ENCODE results near the gene CCL26.

CCL26 gene, protein sequence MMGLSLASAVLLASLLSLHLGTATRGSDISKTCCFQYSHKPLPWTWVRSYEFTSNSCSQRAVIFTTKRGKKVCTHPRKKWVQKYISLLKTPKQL

DNA sequence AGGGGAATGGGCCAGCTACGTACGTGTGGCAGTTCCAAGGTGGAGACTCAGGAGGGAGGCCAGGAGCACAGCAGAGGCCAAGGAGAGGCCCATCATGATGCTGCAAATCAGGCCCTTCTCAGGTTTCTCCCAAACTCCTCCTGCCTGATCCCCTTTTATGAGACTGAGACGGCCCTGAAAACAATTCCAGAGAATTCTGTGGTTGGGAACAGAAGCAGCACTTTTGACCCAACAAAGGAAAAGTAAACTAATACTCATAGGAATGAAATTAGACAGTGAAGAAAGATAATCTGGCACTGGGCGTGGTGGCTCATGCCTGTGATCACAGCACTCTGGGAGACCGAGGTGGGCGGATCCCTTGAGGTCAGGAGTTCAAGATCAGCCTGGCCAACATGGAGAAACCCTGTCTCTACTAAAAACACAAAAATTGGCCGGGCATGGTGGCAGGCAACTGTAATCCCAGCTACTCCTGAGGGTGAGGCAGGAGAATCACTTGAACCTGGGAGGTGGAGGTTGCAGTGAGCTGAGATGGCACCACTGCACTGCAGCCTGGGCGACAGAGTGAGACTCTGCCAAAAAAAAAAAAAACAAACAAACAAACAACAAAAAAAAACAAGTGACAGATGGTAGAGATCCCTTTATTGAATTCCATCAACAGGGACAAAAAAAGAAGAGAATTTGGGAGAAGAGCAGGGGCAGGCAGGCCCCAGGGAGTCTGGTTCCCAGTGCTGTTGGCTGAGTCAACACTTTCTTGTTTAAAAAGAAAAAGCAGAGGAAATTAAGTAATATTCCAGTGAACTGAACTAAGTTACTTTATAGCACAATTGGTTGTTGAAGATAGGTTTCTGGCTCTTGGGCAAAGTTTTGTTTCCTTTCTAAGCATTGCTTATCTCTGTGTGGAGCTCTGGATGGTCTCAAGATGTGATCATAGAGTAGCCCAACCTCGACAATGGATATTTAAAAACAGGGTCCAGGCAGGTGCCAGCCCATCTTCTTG is at the start of gene CCL26:
Gene CCL26 (minus strand): TSS at position 131 of the 997 bp plus-strand sequence. CDS start 35 bp downstream, at position 96.
- no peak for DNase-seq (ENCODE audit: low read depth)

DNA sequence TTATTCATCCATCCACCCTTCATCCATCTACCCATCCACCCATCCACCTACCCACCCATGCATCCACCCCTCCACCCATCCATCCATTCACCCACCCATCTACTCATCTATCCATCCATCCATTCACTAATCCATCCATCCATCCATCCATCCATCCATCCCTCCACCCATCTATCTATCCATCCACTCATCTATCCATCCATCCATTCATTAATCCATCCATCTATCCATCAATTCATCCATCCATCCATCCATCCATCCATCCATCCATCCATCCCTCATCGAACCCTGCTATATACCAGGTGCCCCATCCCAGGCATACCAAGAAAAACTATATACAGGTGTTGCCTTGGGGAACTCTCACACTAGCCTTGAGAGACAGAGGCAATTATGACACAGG is 48.7 kb upstream of the CCL26 start:
- DNase-seq (ENCODE audit: low read depth), result no peak

DNA sequence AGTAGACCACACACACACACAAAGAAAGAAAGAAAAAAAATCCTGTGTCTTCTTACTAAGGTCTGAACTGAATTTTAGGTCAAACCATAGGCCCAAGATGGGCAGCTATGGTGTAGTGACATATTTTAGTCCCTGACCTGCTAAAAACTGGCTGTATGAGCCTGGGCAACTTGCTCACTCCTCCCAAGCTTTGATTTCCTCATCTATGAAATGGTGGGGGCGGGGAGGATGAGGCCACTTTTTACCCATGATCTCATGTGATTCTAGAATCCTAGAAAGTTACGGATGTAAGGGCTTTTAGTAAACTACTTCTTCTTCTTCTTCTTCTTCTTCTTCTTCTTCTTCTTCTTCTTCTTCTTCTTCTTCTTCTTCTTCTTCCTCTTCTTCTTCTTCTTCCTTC is 47.7 kb upstream of the CCL26 start:
- DNase-seq (ENCODE audit: low read depth), result no peak

DNA sequence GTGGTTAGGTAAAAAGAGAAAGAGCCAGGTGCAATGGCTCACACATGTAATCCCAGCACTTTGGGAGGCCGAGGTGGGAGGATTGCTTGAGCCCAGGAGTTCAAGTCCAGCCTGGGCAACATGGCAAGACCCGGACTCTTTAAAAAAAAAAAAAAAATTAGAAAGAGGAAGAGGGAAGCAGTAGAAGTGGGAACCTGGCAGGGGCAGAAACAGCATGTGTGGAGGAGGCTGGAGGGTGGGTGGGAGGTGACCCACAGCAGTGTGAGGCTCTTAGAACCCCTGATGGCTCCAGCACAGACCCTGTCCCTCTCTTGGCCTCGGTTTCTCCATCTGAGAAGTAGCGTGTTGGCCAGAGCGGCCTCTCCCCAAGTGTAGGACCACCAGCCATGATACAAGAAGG is 46.5 kb upstream of the CCL26 start:
- DNase-seq (ENCODE audit: low read depth), result no peak

DNA sequence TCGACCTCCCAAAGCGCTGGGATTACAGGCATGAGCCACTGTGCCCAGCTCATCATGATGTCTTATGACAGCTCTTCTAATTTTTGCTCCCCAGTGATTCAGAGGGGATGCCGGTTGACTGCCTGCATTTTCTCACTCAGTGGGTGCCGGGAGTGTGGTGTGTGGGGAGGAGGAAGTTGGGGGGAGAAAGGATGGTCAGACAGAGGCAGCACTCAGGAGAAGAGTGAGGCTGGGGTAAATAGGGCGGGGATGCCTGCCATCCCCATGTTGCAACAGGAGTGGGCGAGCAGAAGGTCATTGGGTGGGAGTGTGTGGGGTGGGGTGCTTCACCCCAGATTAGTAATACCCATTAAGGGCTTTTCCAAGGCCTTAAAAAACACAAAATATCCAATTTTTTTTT is 45.1 kb upstream of the CCL26 start:
- DNase-seq (ENCODE audit: low read depth), result no peak

DNA sequence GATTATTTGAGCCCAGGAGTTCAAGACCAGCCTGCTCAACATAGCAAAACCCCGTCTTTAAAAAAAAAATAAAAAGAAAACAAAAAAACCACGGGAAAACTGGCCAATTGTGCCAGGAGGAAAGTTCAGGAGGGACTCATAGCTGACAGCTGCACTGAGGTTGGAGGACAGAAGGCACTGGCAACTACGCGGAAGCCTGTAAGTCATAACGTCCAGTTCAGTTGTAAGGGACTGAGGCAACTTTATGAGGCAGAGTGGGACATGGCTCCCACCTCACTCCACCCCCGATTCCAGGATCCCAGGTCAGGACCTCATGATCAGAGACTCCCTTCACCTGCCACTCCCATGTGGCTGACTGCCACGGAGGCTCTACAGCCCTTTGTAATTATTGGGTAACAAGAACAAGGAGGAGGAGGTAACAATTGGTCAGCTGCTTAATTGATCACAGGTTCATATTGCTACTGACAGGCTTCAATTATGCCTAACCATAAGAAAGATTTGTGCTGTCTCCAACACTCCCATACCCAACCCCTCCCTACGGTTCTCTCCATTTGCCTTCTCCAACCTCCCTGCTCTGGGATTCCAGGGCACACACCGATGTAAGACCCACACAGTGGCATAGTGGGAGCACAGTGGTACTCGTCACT is 43.5 kb upstream of the CCL26 start:
- no peak for DNase-seq (ENCODE audit: low read depth)

DNA sequence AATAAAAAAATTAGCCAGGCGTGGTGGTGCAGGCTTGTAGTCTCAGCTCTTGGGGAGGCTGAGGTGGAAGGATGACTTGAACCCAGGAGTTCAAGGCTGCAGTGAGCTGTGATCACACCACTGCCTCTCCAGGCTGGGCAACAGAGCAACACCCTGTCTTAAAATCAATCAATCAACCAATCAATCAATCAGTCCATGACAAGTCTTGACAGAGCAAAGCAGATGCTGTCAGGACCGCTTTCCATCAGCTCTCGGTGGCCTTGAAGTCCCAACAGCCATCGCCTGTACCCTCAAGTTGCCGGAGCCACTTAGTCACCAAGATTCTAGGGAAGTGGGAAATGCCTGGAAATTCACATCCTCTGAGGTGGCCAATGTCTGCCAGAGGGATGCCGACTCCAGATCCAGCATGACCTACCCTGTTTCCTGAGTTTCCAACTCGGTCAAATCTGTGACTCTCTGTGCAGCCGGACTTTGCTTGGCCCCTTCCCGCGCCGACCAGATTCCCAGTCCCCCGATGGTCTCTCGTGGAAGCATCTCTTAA is 42.5 kb upstream of the CCL26 start:
- no peak for DNase-seq (ENCODE audit: low read depth)

DNA sequence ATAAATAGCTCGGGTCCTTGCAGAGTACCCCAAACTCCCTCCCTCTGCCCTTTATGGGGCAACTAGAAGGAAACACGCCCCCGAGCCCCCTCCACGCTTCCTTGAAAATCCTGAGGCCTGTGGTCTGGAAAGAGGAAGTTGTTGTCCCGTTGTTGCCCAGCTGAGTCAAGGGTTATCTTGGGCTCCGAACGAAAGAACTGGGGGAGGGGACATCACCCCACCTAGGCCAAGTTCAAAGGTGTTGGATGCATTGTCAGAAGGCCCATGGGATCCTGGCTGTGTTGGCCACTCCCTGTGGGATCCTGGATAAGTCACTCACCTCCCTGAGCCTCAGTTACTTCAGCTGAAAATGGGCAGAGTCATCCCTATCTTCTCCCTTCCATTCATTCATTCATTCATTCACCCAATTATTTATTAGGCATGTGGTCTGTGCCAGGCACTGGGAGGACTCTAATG is 41.8 kb upstream of the CCL26 start, which contains the start of gene CCL24:
Gene CCL24 (minus strand): TSS at position 26 of the 456 bp plus-strand sequence. CDS start 91 bp downstream, outside the sequence.
- no peak for DNase-seq (ENCODE audit: low read depth)

DNA sequence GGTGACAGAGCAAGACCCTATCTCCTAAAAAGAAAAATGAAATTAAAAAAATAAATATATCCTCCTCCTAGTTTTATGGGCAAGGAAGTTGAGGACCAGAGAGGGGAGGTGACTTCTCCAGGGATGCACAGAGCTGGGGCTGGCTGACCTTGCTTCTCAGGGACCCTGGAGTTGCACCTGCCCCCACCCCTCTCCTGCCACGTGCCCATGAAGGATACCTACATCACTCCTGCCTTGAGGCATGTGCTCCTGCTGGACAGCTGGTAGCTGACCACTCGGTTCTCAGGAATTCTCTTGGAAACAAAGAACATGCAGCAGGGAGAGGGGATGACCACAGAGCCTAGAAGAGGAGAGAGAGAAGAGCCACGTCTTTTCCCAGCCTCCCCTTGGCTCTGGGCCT is 41.1 kb upstream of the CCL26 start:
- DNase-seq (ENCODE audit: low read depth), result no peak

DNA sequence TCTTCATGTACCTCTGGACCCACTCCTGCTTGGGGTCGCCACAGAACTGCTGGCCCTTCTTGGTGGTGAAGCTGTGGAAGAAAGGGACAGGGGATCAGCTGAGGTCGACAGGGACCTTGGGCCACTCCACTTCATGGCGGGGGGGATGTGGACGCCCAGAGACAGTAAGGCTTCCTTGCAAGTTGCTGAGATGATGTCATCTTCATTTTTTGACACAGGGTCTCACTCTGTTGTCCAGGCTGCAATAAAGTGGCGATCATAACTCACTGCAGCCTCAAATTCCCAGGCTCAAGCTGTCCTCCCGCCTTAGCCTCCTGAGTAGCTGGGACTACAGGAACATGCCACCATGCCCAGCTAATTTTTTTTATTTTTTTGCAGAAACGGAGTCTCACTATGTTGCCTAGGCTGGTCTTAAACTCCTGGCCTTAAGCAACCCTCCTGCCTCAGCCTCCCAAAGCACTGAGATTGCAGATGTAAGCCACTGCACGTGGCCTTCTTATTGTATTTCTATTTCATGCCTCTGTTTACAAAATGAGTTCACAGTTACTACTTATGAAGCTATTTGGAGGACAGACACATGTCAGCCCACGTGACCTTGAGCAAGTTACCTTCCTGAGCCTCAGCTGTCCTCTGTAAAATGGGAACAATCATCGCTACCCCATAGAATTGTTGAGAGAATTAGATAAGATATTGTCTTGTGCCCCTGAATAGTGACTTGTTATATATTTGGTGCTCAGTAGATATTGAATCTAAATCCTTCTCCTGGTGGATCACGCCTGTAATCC is 40.1 kb upstream of the CCL26 start:
- no peak for DNase-seq (ENCODE audit: low read depth)

DNA sequence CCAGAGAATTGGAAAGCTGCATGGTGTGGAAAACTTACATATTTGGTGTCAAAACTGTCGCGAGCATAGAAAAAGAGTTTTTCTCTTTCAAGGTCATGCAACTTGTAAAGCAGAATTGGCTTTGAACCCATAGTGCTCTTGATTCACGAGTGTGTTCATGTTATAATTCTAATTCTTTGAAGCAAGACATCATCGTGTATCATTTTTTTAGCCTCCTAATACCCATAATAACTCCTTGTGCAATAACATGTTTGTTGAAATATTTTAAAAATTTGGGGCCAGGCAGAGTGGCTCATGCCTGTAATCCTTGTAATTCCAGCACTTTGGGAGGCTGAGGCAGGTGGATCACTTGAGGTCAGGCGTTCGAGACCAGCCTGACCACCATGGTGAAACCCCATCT is 37.4 kb upstream of the CCL26 start:
- no peak for DNase-seq (ENCODE audit: low read depth)

DNA sequence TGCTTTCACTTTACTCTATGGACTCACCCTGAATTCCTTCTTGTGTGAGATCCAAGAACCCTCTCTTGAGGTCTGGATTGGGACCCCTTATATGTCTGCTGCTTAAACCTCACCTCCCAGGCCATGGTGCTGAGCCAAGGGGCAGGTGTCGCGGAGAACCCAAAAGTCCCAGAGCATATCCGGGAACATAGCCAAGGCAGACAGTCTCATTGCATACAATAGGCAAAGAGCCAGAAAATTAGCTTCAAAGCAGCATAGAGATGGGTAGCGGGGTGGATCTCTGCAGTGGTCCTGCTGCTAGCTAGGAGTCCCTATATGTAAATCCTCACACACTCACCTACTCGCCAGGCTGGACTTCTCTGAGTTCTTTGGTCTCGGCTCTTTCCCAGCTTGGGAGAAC is 36.1 kb upstream of the CCL26 start:
- no peak for DNase-seq (ENCODE audit: low read depth)

DNA sequence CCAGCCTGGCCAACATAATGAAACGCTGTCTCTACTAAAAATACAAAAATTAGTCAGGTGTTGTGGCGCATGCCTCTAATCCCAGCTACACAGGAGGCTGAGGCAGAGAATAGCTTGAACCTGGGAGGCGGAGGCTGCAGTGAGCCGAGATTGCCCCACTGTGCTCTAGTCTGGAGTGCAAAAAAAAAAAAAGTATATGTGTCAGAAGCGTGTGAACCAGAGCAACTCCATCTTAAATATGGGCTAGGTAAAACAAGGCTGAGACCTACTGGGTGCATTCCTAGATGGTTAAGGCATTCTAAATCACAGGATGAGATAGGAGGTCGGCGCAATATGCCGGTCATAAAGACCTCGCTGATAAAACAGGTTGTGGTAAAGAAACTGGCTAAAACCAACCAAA is 35.4 kb upstream of the CCL26 start:
- DNase-seq (ENCODE audit: low read depth), result no peak

DNA sequence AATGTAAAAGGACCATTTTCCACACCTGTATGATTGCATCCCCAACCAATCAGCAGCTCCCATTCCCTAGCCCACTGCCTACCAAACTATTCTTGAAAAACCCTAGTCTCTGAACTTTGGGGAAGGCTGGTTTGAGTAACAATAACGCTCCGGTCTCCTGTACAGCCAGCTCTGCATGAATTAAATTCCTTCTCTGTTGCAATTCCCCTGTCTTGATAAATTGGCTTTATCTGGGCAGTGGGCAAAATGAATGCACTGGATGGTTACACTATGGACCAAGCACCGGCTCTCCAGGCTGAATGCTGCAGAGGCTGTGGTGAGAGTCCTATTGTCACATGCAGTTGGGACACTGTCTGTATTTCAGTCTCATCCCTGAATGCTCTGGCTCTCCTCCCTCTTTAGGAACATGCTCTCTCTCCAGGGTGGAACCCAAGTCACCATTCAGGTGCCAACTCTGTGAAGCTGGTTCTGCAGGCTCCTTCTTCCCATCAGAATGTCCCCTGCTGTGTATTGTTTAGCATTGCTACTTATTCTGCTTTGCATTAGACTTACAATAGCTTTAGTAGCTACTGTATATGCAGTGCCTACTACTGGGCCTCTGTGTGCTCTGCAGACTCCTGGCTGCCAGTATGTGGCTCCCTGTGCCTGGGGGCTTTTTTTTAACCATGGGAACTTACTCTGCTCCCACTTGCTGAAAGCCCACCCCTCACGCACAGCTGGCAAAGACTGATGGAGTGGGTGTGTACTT is 34.7 kb upstream of the CCL26 start:
- no peak for DNase-seq (ENCODE audit: low read depth)

DNA sequence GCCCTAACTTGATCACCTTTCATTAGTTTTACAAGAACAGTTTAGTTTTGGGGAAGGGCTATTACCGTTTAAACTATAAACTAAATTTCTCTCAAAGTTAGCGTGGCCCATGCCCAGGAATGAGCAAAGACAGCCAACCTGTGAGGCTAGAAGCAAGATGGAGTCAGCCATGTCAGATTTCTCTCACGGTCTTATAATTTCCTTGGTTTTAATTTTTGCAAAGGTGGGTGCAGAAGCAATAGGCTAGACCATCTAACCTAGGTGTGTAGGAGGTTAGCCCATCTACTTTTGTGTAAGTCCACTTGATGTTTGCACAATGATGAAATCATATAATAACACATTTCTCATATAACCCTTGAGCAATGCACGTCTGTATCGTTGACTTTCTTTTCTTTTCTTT is 32.7 kb upstream of the CCL26 start:
- DNase-seq (ENCODE audit: low read depth), result no peak

DNA sequence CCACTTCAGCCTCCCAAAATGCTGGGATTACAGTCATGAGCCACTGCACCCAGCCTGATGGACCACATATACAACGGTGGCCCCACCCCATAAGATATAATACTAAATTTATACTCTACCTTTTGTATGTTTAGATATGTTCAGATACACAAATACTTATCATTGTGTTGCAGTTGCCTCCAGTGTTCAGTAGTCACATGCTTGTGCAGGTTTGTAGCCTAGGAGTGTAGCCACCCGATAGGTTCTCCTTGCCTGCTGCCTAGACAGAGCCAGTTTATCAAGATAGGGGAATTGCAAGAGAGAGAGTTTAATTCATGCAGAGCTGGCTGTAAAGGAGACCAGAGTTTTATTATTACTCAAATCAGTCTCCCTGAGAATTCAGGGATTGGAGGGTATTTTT is 32.0 kb upstream of the CCL26 start:
- no peak for DNase-seq (ENCODE audit: low read depth)

DNA sequence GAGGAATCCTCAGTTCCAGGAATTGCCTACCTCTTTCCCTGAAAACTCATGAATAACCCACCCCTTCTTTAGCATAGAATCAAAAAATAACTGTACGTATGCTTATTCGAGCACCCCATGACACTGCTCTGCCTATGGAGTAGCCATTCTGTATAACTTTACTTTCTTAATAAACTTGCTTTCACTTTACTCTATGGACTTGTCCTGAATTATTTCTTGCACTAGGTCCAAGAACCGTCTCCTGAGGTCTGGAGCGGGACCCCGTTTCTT is 30.5 kb upstream of the CCL26 start:
- DNase-seq (ENCODE audit: low read depth), result no peak

DNA sequence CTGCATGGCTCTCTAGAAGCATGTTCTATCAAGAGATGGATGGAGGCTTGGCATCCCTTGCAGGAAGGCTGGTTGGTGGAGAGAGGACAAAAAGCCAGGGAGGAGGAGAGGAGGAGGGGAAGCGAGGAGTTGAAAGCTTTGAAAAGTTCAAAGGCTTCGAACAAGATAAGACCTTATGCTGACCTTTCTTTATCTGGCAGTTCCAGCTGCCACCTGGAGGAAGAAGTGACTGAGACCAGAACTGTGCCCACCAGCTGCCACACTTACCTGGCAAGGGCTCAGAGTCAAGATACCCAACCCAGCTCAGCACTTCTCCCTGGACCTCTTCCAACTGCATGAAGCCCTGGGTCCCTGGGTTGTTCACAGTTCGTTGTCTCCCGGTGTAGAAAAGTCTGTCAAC is 26.8 kb upstream of the CCL26 start:
- no peak for DNase-seq (ENCODE audit: low read depth)

DNA sequence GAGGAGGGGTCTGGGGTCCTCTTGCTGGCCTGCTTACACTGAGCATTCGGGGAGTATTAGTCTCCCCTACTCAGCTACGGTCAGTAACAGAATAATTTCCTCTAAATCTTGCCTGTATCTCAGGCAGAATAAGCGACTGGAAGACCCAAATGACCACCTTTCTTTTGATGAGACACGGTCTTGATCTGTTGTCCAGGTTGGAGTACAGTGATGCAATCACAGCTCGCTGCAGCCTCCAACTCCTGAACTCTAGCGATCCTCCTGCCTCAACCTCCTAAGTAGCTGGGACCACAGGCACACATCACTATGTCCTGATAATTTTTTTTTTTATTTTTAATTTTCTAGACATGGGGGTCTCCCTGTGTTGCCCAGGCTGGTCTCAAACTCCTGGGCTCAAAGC is 24.4 kb upstream of the CCL26 start:
- no peak for DNase-seq (ENCODE audit: low read depth)

DNA sequence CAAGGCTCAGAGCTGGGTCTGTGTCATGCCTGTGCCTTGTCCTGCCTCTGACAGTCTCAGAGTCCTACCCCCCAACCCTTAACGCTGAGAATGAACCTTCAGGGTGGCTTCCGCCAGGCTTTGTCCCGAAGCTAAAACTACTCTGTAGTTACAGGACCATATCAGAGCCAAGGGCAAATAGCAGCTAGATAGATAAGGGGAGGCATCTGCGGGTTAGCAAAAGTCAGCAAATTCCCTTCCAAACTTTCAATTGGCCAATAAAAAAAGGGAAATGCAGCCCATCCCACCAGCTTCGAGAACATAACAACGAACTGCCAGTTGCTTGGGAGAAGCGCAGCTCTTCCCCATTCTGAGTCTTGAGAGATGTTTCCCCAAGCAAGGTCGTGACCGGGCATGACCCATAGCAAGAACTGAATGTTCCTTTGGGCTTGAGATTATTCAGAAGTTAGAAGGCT is 23.8 kb upstream of the CCL26 start:
- DNase-seq (ENCODE audit: low read depth), result no peak

DNA sequence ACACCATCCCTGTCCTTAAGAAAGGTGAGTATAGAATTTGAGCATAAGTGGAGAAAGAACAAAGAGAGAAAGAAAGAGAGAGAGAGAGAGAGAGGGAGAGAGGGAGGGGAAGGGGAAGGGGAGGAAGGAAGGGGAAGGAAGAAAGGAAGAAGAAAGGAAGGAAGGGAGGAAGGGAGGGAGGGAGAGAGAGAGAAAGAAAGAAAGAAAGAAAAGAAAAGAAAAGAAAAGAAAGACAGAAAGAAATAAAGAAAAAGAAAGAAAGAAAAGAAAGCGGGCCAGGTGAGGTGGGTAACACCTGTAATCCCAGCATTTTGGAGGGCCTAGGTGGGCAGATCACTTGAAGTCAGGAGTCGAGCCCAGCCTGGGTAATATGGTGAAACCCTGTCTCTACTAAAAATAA is 21.7 kb upstream of the CCL26 start:
- DNase-seq (ENCODE audit: low read depth), result no peak
